Measurements from ENCODE around the gene SDHC.

SDHC gene

GRCh38 chr1:161298116-161298515, 16.1 kb upstream of the SDHC start:
- no peak for TF ChIP-seq CTCF (IDR thresholded peaks at IDR 0.05; ENCODE audit: borderline replicate concordance, control extremely low read depth, extremely low read depth, insufficient read depth, missing control alignments)
- in situ Hi-C loops (cut with MboI; ENCODE audit: low sequenced_read_pairs, unreplicated experiment): no loop called here
- peak; percentile 71 for DNase-seq (ENCODE audit: low spot score)

- no peak for DNase-seq (ENCODE audit: low spot score)
- in situ Hi-C loops (cut with MboI; ENCODE audit: low sequenced_read_pairs, unreplicated experiment): no loop called here
- no peak for TF ChIP-seq CTCF (IDR thresholded peaks at IDR 0.05; ENCODE audit: borderline replicate concordance, control extremely low read depth, extremely low read depth, insufficient read depth, missing control alignments)
Observed at GRCh38 chr1:161299347-161299746, 14.8 kb upstream of the SDHC start.

GRCh38 chr1:161300478-161300877, 13.7 kb upstream of the SDHC start:
- in situ Hi-C loops (cut with MboI; ENCODE audit: low sequenced_read_pairs, unreplicated experiment): no loop called here
- no peak for DNase-seq (ENCODE audit: low spot score)
- no peak for TF ChIP-seq CTCF (IDR thresholded peaks at IDR 0.05; ENCODE audit: borderline replicate concordance, control extremely low read depth, extremely low read depth, insufficient read depth, missing control alignments)

- no peak for DNase-seq (ENCODE audit: low spot score)
- in situ Hi-C loops (cut with MboI; ENCODE audit: low sequenced_read_pairs, unreplicated experiment): no loop called here
Observed at GRCh38 chr1:161304927-161305866, 9.0 kb upstream of the SDHC start.

GRCh38 chr1:161305867-161306519, 8.2 kb upstream of the SDHC start:
- peak; percentile 88 for DNase-seq (ENCODE audit: low spot score)
- TF ChIP-seq CTCF (IDR thresholded peaks at IDR 0.05; ENCODE audit: borderline replicate concordance, control extremely low read depth, extremely low read depth, insufficient read depth, missing control alignments): peak; percentile 35
- in situ Hi-C loops (cut with MboI; ENCODE audit: low sequenced_read_pairs, unreplicated experiment): no loop called here

More at GRCh38 chr1:161304927-161305866, 9.0 kb upstream of the SDHC start:
- TF ChIP-seq CTCF (IDR thresholded peaks at IDR 0.05; ENCODE audit: borderline replicate concordance, control extremely low read depth, extremely low read depth, insufficient read depth, missing control alignments): no peak

GRCh38 chr1:161307230-161307768, 6.9 kb upstream of the SDHC start:
- DNase-seq (ENCODE audit: low spot score): peak; percentile 45

More at GRCh38 chr1:161307230-161307768, 6.9 kb upstream of the SDHC start:
- TF ChIP-seq CTCF (IDR thresholded peaks at IDR 0.05; ENCODE audit: borderline replicate concordance, control extremely low read depth, extremely low read depth, insufficient read depth, missing control alignments): no peak
- in situ Hi-C loops (cut with MboI; ENCODE audit: low sequenced_read_pairs, unreplicated experiment): no loop called here

Measured in GM13976 (cell line).